Measurements from ENCODE around the gene NYNRIN. TPM values are rescaled to one million over a fixed set of nuclear protein-coding genes. Genes with fewer than 3 reads are reported as not detected.

The NYNRIN gene
- total and polyA plus RNA-seq, 8 donors: 2.1 to 9.0 (median 4.3) TPM

- DNase-seq (no peak), ATAC-seq (no peak), FAIRE-seq (no peak)
- intact Hi-C loops (cut with DNase I): no loop called here
- H3K36me3 ChIP-seq: no peaks in the 10 kb centered on the region
- 82 to 84% methylated on average over 5 of the region's 5 CpGs for WGBS, 2 donors
- no peak overlapping the region for H3K27ac ChIP-seq
- H3K4me3 ChIP-seq: no peak overlapping the region
- no peaks in the 10 kb centered on the region for H3K27me3 ChIP-seq
- H3K4me1 ChIP-seq: peaks cover 0 to 15% (median 0%) of the 10 kb centered on the region in 3 donors
- no peaks in the 10 kb centered on the region for H3K9me3 ChIP-seq
- no peak for TF ChIP-seq CTCF (IDR thresholded peaks at IDR 0.05)
These were observed 35.4 kb upstream of the NYNRIN start for GRCh38 chr14:24363401-24363800.

GRCh38 chr14:24364841-24365240, 34.0 kb upstream of the NYNRIN start:
- no peak for FAIRE-seq

GRCh38 chr14:24365600-24366412, 33.0 kb upstream of the NYNRIN start:
- intact Hi-C loops (cut with DNase I): no loop called here
- Histone ChIP-seq H3K4me3 (peak overlapping the region in 3 of 4 donors; percentile 26 to 53 (median 45)), H3K27me3 (no peaks in the 10 kb centered on the region), H3K4me1 (peaks cover 0 to 15% (median 0%) of the 10 kb centered on the region in 3 donors), H3K9me3 (no peaks in the 10 kb centered on the region), H3K36me3 (no peaks in the 10 kb centered on the region), H3K27ac (peak overlapping the region; percentile 77 to 92 (median 88))
- DNase-seq (peak; percentile 85 to 92 (median 88)), FAIRE-seq (peak; percentile 61), ATAC-seq (peak; percentile 67 to 79 (median 70))
- TF ChIP-seq CTCF (IDR thresholded peaks at IDR 0.05): peak; percentile 69 to 84 (median 74)
- 2 to 3% methylated on average over 28 of the region's 28 CpGs for WGBS, 2 donors

More at GRCh38 chr14:24364841-24365240, 34.0 kb upstream of the NYNRIN start:
- 44 to 73% methylated on average over 1 of the region's 1 CpG for WGBS, 2 donors
- Histone ChIP-seq H3K9me3 (no peaks in the 10 kb centered on the region), H3K4me3 (no peak overlapping the region), H3K27ac (peak overlapping the region in 1 of 4 donors; percentile 92), H3K36me3 (no peaks in the 10 kb centered on the region), H3K27me3 (no peaks in the 10 kb centered on the region), H3K4me1 (peaks cover 0 to 15% (median 0%) of the 10 kb centered on the region in 3 donors)
- no peak for TF ChIP-seq CTCF (IDR thresholded peaks at IDR 0.05)
- ATAC-seq (no peak), DNase-seq (no peak)
- intact Hi-C loops (cut with DNase I): no loop called here

GRCh38 chr14:24366413-24366720, 32.4 kb upstream of the NYNRIN start:
- FAIRE-seq: no peak
- H3K36me3 ChIP-seq: no peaks in the 10 kb centered on the region
- no peak for TF ChIP-seq CTCF (IDR thresholded peaks at IDR 0.05)
- peak overlapping the region; percentile 18 to 53 (median 36) for H3K4me3 ChIP-seq
- no peaks in the 10 kb centered on the region for H3K9me3 ChIP-seq
- H3K4me1 ChIP-seq: peaks cover 0 to 15% (median 0%) of the 10 kb centered on the region in 3 donors
- no peak for ATAC-seq
- DNase-seq: no peak
- WGBS, 2 donors: 0% methylated on average over 14 to 16 of the region's 16 CpGs
- H3K27me3 ChIP-seq: no peaks in the 10 kb centered on the region
- intact Hi-C loops (cut with DNase I): no loop called here
- H3K27ac ChIP-seq: peak overlapping the region; percentile 77 to 92 (median 88)

Data from pancreas (tissue), 10 donors.